ENCODE results near the gene PAK1. TPM values are rescaled to one million over a fixed set of nuclear protein-coding genes. Genes with fewer than 3 reads are reported as not detected.

Gene PAK1
- total and polyA plus RNA-seq, 2 of the 8 experiments (the other 6 are each of a cell fraction or from before 2014, with no cell fraction given): 87.7 to 151 TPM

GRCh38 chr11:77332259-77332658 lies 141.6 kb downstream of the PAK1 start (continued):
- TF ChIP-seq CEBPB (IDR thresholded peaks at IDR 0.05; ENCODE audit: low read depth, low read length) (no peak), EZH2 (IDR thresholded peaks at IDR 0.05; ENCODE audit: low read depth, low read length, severe bottlenecking) (no peak)
